ENCODE data around the gene HOXC10. TPM values are rescaled to one million over a fixed set of nuclear protein-coding genes. Genes with fewer than 3 reads are reported as not detected.

HOXC10 gene
- total RNA-seq, 6 experiments from 2014 or later, result 0.33 to 1.4 (median 1.3) TPM; not detected in 1

DNA sequence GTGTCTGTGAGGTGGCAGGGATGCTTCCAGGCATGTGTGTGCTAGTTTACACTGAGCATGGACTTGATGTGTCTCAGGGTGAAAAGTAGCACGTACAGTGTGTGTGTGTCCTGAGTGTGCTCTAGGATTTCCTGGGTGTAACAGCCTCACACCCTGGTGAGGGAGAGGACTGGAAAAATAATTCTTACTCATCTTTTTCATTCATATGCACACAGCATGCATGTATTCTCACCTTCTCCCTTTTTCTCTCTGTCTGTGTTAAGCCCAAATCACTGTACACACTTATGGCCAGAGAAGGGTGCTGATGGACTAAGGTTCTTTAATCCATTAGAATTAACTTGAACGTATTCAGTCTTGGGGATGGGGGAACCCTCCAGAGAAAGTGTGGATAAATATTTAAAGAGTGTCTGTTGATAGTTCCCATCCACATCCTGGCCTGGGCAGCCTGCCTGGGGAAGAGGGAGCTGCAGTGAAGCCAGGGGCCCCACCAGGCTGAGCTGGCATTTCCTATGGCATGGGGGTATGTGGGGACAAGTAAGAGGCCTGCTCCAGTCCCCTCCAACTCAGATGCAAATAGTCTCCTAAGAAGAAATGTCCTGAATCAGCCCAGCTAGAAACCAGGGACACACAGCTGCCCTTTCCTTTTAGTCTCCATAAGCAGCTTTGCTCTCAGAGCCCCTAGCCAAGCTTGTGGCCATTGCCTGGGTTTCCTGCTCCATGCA lies 22.8 kb downstream of the HOXC10 start:
- Mint-ChIP-seq H3K36me3 (ENCODE audit: low read depth) (no peaks in the 10 kb centered on the region), H3K4me1 (ENCODE audit: low read depth) (peaks cover 16% of the 10 kb centered on the region), H3K27ac (no peak overlapping the region), H3K27me3 (ENCODE audit: insufficient read depth) (peaks cover 67% of the 10 kb centered on the region), H3K4me3 (no peak overlapping the region), H3K9me3 (no peaks in the 10 kb centered on the region)
- no peak for DNase-seq
- TF ChIP-seq, protein P1, sequence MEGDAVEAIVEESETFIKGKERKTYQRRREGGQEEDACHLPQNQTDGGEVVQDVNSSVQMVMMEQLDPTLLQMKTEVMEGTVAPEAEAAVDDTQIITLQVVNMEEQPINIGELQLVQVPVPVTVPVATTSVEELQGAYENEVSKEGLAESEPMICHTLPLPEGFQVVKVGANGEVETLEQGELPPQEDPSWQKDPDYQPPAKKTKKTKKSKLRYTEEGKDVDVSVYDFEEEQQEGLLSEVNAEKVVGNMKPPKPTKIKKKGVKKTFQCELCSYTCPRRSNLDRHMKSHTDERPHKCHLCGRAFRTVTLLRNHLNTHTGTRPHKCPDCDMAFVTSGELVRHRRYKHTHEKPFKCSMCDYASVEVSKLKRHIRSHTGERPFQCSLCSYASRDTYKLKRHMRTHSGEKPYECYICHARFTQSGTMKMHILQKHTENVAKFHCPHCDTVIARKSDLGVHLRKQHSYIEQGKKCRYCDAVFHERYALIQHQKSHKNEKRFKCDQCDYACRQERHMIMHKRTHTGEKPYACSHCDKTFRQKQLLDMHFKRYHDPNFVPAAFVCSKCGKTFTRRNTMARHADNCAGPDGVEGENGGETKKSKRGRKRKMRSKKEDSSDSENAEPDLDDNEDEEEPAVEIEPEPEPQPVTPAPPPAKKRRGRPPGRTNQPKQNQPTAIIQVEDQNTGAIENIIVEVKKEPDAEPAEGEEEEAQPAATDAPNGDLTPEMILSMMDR (IDR thresholded peaks at IDR 0.05), result no peak

DNA sequence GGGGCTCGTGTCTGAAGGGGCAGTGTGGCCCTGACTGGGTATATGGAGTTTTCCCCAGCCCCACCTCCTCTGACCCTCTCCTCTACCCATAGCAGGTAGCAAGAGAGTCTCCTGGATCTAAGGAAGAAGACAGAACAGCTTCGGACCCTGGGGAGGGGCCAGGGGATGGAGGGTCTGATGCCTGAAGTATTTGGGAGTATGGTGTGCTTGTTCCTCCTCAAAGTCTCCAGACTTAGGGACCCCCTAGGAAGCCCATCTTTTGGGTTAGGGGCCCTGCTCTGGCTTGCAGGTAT lies 23.3 kb downstream of the HOXC10 start:
- no peaks in the 10 kb centered on the region for H3K9me3 Mint-ChIP-seq
- TF ChIP-seq, protein P1 (IDR thresholded peaks at IDR 0.05), result no peak
- no peak for DNase-seq
- peaks cover 16% of the 10 kb centered on the region for H3K4me1 Mint-ChIP-seq (ENCODE audit: low read depth)
- no peak overlapping the region for H3K27ac Mint-ChIP-seq
- no peak overlapping the region for H3K4me3 Mint-ChIP-seq
- no peaks in the 10 kb centered on the region for H3K36me3 Mint-ChIP-seq (ENCODE audit: low read depth)
- peaks cover 68% of the 10 kb centered on the region for H3K27me3 Mint-ChIP-seq (ENCODE audit: insufficient read depth)

GRCh38 chr12:54009171-54010052 lies 24.5 kb downstream of the HOXC10 start:
- DNase-seq, result no peak
- peaks cover 72% of the 10 kb centered on the region for H3K27me3 Mint-ChIP-seq (ENCODE audit: insufficient read depth)

DNA sequence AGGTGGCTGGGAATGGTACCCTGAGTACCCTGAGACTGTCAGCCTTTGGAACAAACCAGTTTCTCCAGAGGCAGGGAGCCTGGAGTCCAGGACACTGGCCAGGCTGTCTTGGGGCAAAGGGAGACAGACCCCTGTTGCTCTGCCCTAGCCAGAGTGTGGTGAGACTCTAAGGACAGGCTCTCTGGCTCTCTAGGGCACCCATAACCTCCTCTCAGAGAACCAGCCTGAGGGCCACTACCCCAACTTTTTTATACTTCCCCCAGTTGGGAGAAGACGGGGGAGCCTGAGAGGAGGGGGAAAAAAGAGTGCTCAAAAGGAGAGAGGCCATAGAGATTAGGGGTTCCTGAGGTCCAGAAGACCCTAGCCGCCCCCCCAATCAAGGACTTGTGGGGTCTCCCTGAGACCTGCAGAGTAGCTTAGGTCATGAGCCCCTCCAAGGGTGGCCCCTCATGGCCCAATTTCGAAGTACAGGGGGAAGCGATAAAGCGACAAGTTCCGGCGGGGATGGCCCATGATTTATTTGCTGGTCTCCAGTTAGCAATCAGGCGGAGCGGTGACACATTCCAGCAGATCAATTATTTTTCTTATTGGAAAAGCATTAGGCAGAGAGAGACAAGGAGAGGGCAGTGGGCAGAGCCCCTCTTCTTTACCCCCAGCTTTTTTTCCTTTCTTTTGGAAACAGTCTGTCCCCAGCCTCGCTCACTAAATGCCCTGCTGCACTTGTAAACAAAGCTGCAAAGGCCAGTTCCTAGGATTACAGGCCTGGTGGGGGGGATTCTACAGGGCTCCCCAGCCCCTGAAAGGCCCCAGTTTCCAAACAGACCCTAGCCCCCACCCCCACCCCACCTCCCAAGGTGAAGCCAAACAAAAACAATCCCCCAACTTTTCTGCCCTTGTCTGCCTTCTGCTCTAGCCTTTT lies 25.4 kb downstream of the HOXC10 start:
- Mint-ChIP-seq H3K4me1 (ENCODE audit: low read depth) (peaks cover 22% of the 10 kb centered on the region), H3K36me3 (ENCODE audit: low read depth) (no peaks in the 10 kb centered on the region), H3K9me3 (no peaks in the 10 kb centered on the region), H3K27me3 (ENCODE audit: insufficient read depth) (peaks cover 76% of the 10 kb centered on the region), H3K4me3 (no peak overlapping the region), H3K27ac (no peak overlapping the region)
- TF ChIP-seq, protein P1 (IDR thresholded peaks at IDR 0.05), result no peak
- DNase-seq, result no peak

More at GRCh38 chr12:54009171-54010052, 24.5 kb downstream of the HOXC10 start:
- Mint-ChIP-seq H3K4me3 (no peak overlapping the region), H3K27ac (no peak overlapping the region), H3K9me3 (no peaks in the 10 kb centered on the region), H3K36me3 (ENCODE audit: low read depth) (no peaks in the 10 kb centered on the region), H3K4me1 (ENCODE audit: low read depth) (peaks cover 22% of the 10 kb centered on the region)
- TF ChIP-seq, protein P1 (IDR thresholded peaks at IDR 0.05), result no peak

GRCh38 chr12:54010972-54011664 lies 26.2 kb downstream of the HOXC10 start:
- DNase-seq, result no peak
- no peaks in the 10 kb centered on the region for H3K9me3 Mint-ChIP-seq
- no peak overlapping the region for H3K27ac Mint-ChIP-seq
- no peaks in the 10 kb centered on the region for H3K36me3 Mint-ChIP-seq (ENCODE audit: low read depth)
- peaks cover 72% of the 10 kb centered on the region for H3K27me3 Mint-ChIP-seq (ENCODE audit: insufficient read depth)
- H3K4me3 Mint-ChIP-seq, result peak overlapping the region; percentile 37
- H3K4me1 Mint-ChIP-seq (ENCODE audit: low read depth), result peaks cover 19% of the 10 kb centered on the region
- TF ChIP-seq, protein P1 (IDR thresholded peaks at IDR 0.05), result no peak

All from HFFc6 (cell line).